Upper lobe of right lung (tissue), 1 donor: ENCODE measurements around the gene MEA1. TPM values are rescaled to one million over a fixed set of nuclear protein-coding genes. Genes with fewer than 3 reads are reported as not detected.

Experiments used
- ATAC-seq: fragments of 200-7000 bp; cut with Tn5 transposase; one replicate; pipeline ENCODE4 v1.9.1; 2020; ENCODE audit warnings: mild to moderate bottlenecking, moderate library complexity
- DNase-seq: peaks from one replicate; pipeline ENCODE4 v3.0.0-alpha.2; 2020
- H3K27ac ChIP-seq: fragments of 200-600 bp; one replicate; pipeline ENCODE4 v1.8.0; 2022
- H3K27me3 ChIP-seq: fragments of 200-600 bp; one replicate; pipeline ENCODE4 v1.8.0; 2022; ENCODE audit warnings: mild to moderate bottlenecking
- H3K36me3 ChIP-seq: fragments of 200-600 bp; one replicate; pipeline ENCODE4 v1.8.0; 2022
- H3K4me1 ChIP-seq: fragments of 200-600 bp; one replicate; pipeline ENCODE4 v1.8.0; 2022
- H3K4me3 ChIP-seq: fragments of 200-600 bp; one replicate; pipeline ENCODE4 v1.8.0; 2022; ENCODE audit warnings: mild to moderate bottlenecking
- H3K9me3 ChIP-seq: fragments of 200-600 bp; one replicate; pipeline ENCODE4 v1.8.0; 2022
- CTCF ChIP-seq: fragments of 200-600 bp; IDR thresholded peaks from one replicate; pipeline ENCODE4 v1.8.0; 2022; ENCODE audit warnings: antibody characterized with exemption
- intact Hi-C: fragments of 100-400 bp; cut with DNase I; formaldehyde crosslinking; loops from one replicate; pipeline ENCODE4 v1.11.0; 2022
- total RNA-seq: library from RNA; stranded (reverse); fragmentation: NEBNext Ultra II Directional; extraction: Animal tissue kit (Norgen Biotek cat#: 25700); gene quantifications from one replicate; pipeline ENCODE4 v1.2.1, GENCODE V29; 2021
- donor health status: DM: no; HTN: yes; CAD: no; lungs with severe emphysema.

The MEA1 gene
- total RNA-seq, 1 donor from 2014 or later: 45.5 TPM

- intact Hi-C loops: no loop called here
These were observed 41.9 kb downstream of the MEA1 start for GRCh38 chr6:42971746-42972327.

GRCh38 chr6:42970871-42971612, 42.7 kb downstream of the MEA1 start:
- DNase-seq (no peak), ATAC-seq (no peak)
- intact Hi-C loops: no loop called here
- Histone ChIP-seq H3K27me3 (no peaks in the 10 kb centered on the region), H3K27ac (no peak overlapping the region), H3K4me3 (no peak overlapping the region), H3K4me1 (no peaks in the 10 kb centered on the region), H3K36me3 (peaks cover 20% of the 10 kb centered on the region), H3K9me3 (no peaks in the 10 kb centered on the region)
- TF ChIP-seq CTCF: no peak

More at GRCh38 chr6:42971746-42972327, 41.9 kb downstream of the MEA1 start:
- TF ChIP-seq CTCF: no peak
- Histone ChIP-seq H3K4me3 (no peak overlapping the region), H3K9me3 (no peaks in the 10 kb centered on the region), H3K36me3 (peaks cover 14% of the 10 kb centered on the region), H3K4me1 (peaks cover 1% of the 10 kb centered on the region), H3K27ac (no peak overlapping the region), H3K27me3 (no peaks in the 10 kb centered on the region)
- DNase-seq (no peak), ATAC-seq (no peak)

GRCh38 chr6:42969934-42970333, 43.8 kb downstream of the MEA1 start:
- H3K4me3 ChIP-seq: no peak overlapping the region
- DNase-seq: no peak
- no peaks in the 10 kb centered on the region for H3K4me1 ChIP-seq
- no peaks in the 10 kb centered on the region for H3K27me3 ChIP-seq
- no peak overlapping the region for H3K27ac ChIP-seq
- no peak for TF ChIP-seq CTCF
- H3K36me3 ChIP-seq: peaks cover 30% of the 10 kb centered on the region
- no peak for ATAC-seq
- H3K9me3 ChIP-seq: no peaks in the 10 kb centered on the region
- intact Hi-C loops: no loop called here

GRCh38 chr6:42969431-42969830, 44.3 kb downstream of the MEA1 start:
- ATAC-seq: no peak
- intact Hi-C loops: no loop called here
- H3K27ac ChIP-seq: no peak overlapping the region
- no peak overlapping the region for H3K4me3 ChIP-seq
- TF ChIP-seq CTCF: no peak
- no peak for DNase-seq
- H3K4me1 ChIP-seq: no peaks in the 10 kb centered on the region
- no peaks in the 10 kb centered on the region for H3K27me3 ChIP-seq
- no peaks in the 10 kb centered on the region for H3K9me3 ChIP-seq
- H3K36me3 ChIP-seq: peaks cover 35% of the 10 kb centered on the region

GRCh38 chr6:42968783-42969182, 45.0 kb downstream of the MEA1 start:
- no peak for DNase-seq
- Histone ChIP-seq H3K27me3 (no peaks in the 10 kb centered on the region), H3K4me3 (no peak overlapping the region), H3K27ac (no peak overlapping the region), H3K9me3 (no peaks in the 10 kb centered on the region), H3K36me3 (peaks cover 42% of the 10 kb centered on the region), H3K4me1 (no peaks in the 10 kb centered on the region)
- intact Hi-C loops: no loop called here
- ATAC-seq: no peak
- no peak for TF ChIP-seq CTCF
